NCI-H2171 (cell line): ENCODE results near the gene HTT-AS.

Source experiments
- DNase-seq: peaks from one replicate; lab custom pipeline; 2025; lab: John Stamatoyannopoulos, UW

HTT-AS gene

GRCh38 chr4:3030566-3031356 is 43.6 kb downstream of the HTT-AS start:
- DNase-seq = no peak

- DNase-seq = no peak
Measured at GRCh38 chr4:3029464-3029863, 44.9 kb downstream of the HTT-AS start.

- DNase-seq = no peak
Measured at GRCh38 chr4:3026540-3026939, 47.8 kb downstream of the HTT-AS start.

GRCh38 chr4:3025881-3026280 is 48.5 kb downstream of the HTT-AS start:
- no peak for DNase-seq

- DNase-seq = no peak
Measured at GRCh38 chr4:3022651-3023050, 51.7 kb downstream of the HTT-AS start.

GRCh38 chr4:3022112-3022511 is 52.2 kb downstream of the HTT-AS start:
- DNase-seq = no peak

GRCh38 chr4:3021627-3022026 is 52.7 kb downstream of the HTT-AS start:
- no peak for DNase-seq

- DNase-seq = no peak
Measured at GRCh38 chr4:3021127-3021526, 53.2 kb downstream of the HTT-AS start.

GRCh38 chr4:3019145-3019846 is 55.0 kb downstream of the HTT-AS start:
- no peak for DNase-seq

- DNase-seq = no peak
Measured at GRCh38 chr4:3017504-3017903, 56.8 kb downstream of the HTT-AS start.

GRCh38 chr4:3016961-3017360 is 57.4 kb downstream of the HTT-AS start:
- DNase-seq = no peak

GRCh38 chr4:3013839-3014350 is 60.4 kb downstream of the HTT-AS start:
- no peak for DNase-seq
